GM06990 (cell line): ENCODE results near the gene HRH3.

Source experiments
- DNase-seq: peaks from one replicate; pipeline ENCODE4 v3.0.0-alpha.2; 2011; ENCODE audit not compliant: insufficient read length; ENCODE audit errors: extremely low read depth
- H3K27me3 ChIP-seq: replicated peaks from 2 replicates; pipeline ENCODE4 v1.6.0; 2011; ENCODE audit warnings: low read length; ENCODE audit not compliant: control insufficient read depth, insufficient read depth
- H3K36me3 ChIP-seq: 2 replicates; pipeline ENCODE4 v1.5.1; 2011; ENCODE audit warnings: low read length; ENCODE audit not compliant: control insufficient read depth, insufficient read depth
- H3K4me3 ChIP-seq: replicated peaks from 2 replicates; pipeline ENCODE4 v1.5.1; 2011; ENCODE audit warnings: low read depth, mild to moderate bottlenecking, control low read depth, low read length
- TF ChIP-seq, protein P1 (sequence below): IDR thresholded peaks from 2 replicates; pipeline ENCODE4 v1.5.1; 2011; ENCODE audit warnings: low read length, control low read depth, mild to moderate bottlenecking, inconsistent platforms; ENCODE audit not compliant: insufficient read depth, poor library complexity, severe bottlenecking

Gene HRH3

DNA sequence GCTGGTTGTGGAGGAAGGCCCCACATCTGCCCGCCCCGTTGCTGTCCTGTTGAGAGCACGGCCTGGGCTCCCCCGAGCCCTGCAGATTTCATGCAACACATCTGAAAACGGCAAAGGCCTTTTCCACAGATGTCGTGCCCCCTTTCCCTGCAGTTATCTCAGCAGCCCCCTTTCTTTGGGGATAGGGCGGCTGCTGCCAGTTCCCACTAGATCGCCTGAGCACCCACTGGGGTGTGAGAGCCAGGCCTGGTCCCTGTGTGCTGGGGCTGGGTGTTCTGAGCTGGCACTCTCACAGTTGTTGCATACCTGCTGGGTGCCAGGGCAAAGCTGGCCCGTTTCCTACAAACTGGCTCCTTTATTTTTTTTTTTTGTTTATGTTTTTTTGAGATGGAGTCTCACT lies 49.5 kb downstream of the HRH3 start:
- H3K4me3 ChIP-seq = no peak overlapping the region
- DNase-seq = no peak
- peaks cover 12% of the 10 kb centered on the region for H3K36me3 ChIP-seq
- H3K27me3 ChIP-seq = no peaks in the 10 kb centered on the region
- TF ChIP-seq, protein P1, sequence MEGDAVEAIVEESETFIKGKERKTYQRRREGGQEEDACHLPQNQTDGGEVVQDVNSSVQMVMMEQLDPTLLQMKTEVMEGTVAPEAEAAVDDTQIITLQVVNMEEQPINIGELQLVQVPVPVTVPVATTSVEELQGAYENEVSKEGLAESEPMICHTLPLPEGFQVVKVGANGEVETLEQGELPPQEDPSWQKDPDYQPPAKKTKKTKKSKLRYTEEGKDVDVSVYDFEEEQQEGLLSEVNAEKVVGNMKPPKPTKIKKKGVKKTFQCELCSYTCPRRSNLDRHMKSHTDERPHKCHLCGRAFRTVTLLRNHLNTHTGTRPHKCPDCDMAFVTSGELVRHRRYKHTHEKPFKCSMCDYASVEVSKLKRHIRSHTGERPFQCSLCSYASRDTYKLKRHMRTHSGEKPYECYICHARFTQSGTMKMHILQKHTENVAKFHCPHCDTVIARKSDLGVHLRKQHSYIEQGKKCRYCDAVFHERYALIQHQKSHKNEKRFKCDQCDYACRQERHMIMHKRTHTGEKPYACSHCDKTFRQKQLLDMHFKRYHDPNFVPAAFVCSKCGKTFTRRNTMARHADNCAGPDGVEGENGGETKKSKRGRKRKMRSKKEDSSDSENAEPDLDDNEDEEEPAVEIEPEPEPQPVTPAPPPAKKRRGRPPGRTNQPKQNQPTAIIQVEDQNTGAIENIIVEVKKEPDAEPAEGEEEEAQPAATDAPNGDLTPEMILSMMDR = no peak

DNA sequence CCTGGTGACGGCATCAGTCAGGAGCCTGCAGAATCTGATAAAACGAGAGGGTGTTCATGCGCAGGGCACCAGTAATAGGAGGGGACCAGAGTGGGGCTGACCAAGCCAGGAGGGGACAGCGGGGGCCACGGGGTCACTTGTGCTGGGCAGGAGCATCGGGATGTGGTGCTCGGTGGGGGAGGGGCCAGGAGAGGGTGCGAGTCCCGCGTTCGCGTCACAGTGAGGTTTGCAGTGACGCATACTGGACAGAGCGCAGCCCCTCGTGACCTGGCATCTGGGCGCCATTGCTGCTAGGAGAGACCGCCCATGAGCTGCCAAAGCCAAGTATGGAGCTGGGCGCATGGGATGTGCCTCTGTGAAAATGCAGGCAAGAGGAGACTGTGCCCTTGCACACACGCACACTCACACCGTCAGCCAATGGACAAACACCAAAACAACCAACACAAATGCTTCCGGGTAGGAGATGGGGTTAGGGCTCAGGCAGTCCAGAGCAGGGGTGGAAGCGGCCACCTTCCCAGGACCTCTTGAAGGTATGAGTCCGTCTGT lies 51.1 kb downstream of the HRH3 start:
- DNase-seq = no peak
- Histone ChIP-seq H3K36me3 (peaks cover 21% of the 10 kb centered on the region), H3K27me3 (no peaks in the 10 kb centered on the region), H3K4me3 (no peak overlapping the region)
- TF ChIP-seq, protein P1 = no peak

DNA sequence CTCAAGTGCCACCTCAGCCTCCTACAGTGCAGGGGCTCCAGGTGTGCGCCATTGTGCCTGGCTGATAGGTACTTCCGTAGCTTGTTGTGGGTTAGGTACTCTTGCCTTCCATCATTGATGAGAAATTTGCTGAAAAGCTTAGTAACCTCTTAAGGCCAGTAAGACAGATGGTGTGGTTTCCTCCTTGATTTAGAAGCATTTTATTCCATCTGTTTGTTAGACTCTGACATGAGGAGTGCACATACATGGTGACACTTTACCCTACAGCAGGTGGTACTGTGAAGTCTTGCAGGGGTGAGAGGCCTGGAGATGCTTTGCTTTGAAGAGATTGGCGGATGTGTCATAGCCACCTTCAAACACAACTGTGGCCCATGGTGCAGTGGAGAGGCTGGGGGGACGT lies 52.0 kb downstream of the HRH3 start:
- Histone ChIP-seq H3K27me3 (no peaks in the 10 kb centered on the region), H3K4me3 (no peak overlapping the region), H3K36me3 (peaks cover 22% of the 10 kb centered on the region)
- TF ChIP-seq, protein P1 = no peak
- no peak for DNase-seq

DNA sequence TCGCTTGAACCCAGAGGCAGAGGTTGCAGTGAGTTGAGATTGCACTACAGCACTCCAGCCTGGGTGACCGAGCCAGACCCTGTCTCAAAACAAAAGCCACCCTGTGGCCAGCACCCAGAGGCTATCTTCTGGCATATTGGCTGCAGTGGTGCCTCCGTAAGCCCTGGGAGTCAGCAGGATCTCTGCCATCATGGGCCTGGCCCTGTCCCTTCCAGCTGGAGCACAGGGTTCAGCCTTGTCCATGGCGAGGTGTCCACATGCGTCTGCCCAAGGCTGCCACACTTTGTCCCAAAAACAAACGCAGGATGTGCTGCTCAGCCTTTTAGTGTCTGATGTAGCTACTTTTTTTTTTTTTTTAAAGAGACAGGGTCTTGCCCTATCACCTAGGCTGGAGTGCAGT lies 52.6 kb downstream of the HRH3 start:
- no peak for DNase-seq
- TF ChIP-seq, protein P1 = no peak
- Histone ChIP-seq H3K36me3 (peaks cover 25% of the 10 kb centered on the region), H3K27me3 (no peaks in the 10 kb centered on the region), H3K4me3 (no peak overlapping the region)

DNA sequence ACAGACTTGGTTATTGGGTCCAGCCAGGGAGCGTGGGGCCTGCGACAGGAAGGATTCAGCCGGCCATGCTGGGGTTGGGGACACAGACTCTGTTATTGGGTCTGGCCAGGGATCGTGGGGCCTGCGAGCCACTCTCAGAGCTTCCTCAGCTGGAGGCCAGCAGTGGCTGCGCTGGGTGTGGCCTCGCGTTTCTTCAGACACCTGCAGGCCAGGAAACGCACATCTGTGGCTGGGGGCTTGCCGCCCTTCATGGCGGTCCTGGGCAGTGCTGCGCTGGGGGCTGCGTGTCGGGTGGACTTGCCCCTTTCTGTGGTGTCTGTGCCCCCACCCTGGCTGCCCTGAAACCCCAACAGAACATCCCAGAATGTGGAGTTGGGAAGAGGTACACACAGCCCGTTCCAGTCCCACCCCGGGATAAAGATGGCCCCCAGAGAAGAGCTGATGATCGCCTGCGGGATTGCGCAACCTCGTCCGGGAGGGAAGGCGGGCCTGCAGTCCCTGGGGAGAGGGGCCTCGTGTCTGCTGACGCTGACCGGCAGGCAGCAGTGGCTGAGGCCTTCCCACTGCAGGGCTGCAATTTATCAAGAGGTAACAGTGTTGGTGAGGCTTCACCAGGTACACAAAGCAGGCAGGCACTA lies 54.2 kb downstream of the HRH3 start:
- H3K4me3 ChIP-seq = no peak overlapping the region
- no peak for DNase-seq
- H3K36me3 ChIP-seq = peaks cover 32% of the 10 kb centered on the region
- H3K27me3 ChIP-seq = no peaks in the 10 kb centered on the region
- TF ChIP-seq, protein P1 = no peak
